Natural killer cell (primary cell): ENCODE measurements around the gene KIAA0586. TPM values are rescaled to one million over a fixed set of nuclear protein-coding genes. Genes with fewer than 3 reads are reported as not detected.

ENCODE experiments used
- ATAC-seq, 3 donors: fragments of 150-1000 bp in 2 of 3; fragments of 200-7000 bp in 1 of 3; cut with Tn5 transposase; 1 replicate in 1 of 3; 2 replicates in 2 of 3; pipeline ENCODE4 v1.10.0; 2021; ENCODE audit warnings: mild to moderate bottlenecking in 2 of 3, moderate library complexity in 2 of 3
- DNase-seq, 2 donors: peaks; one replicate each; pipeline versions ENCODE4 v3.0.0 to v3.0.0-alpha.2; 2013 to 2021; ENCODE audit warnings: mixed read lengths in 1 of 2
- H3K27ac ChIP-seq: one replicate; pipeline ENCODE4 v1.5.1; 2013; ENCODE audit warnings: mild to moderate bottlenecking, low read length
- H3K27me3 ChIP-seq: one replicate; pipeline ENCODE4 v1.6.1; 2013; ENCODE audit warnings: low read length; ENCODE audit not compliant: control insufficient read depth, insufficient read depth
- H3K36me3 ChIP-seq: one replicate; pipeline ENCODE4 v1.6.1; 2013; ENCODE audit warnings: low read length; ENCODE audit not compliant: control insufficient read depth, insufficient read depth
- H3K4me1 ChIP-seq: one replicate; pipeline ENCODE4 v1.6.1; 2013; ENCODE audit warnings: low read length; ENCODE audit not compliant: control insufficient read depth, insufficient read depth
- H3K4me3 ChIP-seq: one replicate; pipeline ENCODE4 v1.5.1; 2013; ENCODE audit warnings: low read length
- H3K9me3 ChIP-seq: one replicate; pipeline ENCODE4 v1.6.1; 2013; ENCODE audit warnings: low read length; ENCODE audit not compliant: control insufficient read depth, insufficient read depth
- H3K27ac Mint-ChIP-seq, 2 donors: one replicate each; pipeline ENCODE4 v1.8.0; 2022; ENCODE audit warnings: mild to moderate bottlenecking in 2 of 2, mixed read lengths in 2 of 2, moderate library complexity in 1 of 2
- H3K27me3 Mint-ChIP-seq, 2 donors: one replicate each; pipeline ENCODE4 v1.8.0; 2022; ENCODE audit warnings: low read depth in 2 of 2, mixed read lengths in 2 of 2
- H3K36me3 Mint-ChIP-seq: one replicate; pipeline ENCODE4 v1.8.0; 2022; ENCODE audit warnings: mixed read lengths
- H3K4me1 Mint-ChIP-seq, 2 donors: one replicate each; pipeline ENCODE4 v1.8.0; 2022; ENCODE audit warnings: mixed read lengths in 2 of 2
- H3K4me3 Mint-ChIP-seq: one replicate; pipeline ENCODE4 v1.8.0; 2022; ENCODE audit warnings: mild to moderate bottlenecking, moderate library complexity, mixed read lengths
- H3K9me3 Mint-ChIP-seq, 2 donors: one replicate each; pipeline ENCODE4 v1.8.0; 2022; ENCODE audit warnings: mixed read lengths in 2 of 2
- WGBS: methylation state at CpG from one replicate; pipeline ENCODE4 v1.1.7; 2013; ENCODE audit warnings: missing lambda C conversion rate; ENCODE audit not compliant: insufficient coverage; 5-methylcytosine and 5-hydroxymethylcytosine counted together
- intact Hi-C: fragments of 100-400 bp; cut with micrococcal nuclease; formaldehyde crosslinking; loops from one replicate; pipeline ENCODE4 v1.14.2; 2022
- total RNA-seq, 4 donors: library from RNA; stranded (reverse); fragments of 120-200 nt in 1 of 4; gene quantifications; one replicate each; pipeline versions ENCODE4 v1.2.3 to v1.2.4, GENCODE V29; 2013 to 2022
- TF ChIP-seq, protein P1 (sequence below): fragments of 200-600 bp; IDR thresholded peaks from one replicate; pipeline ENCODE4 v1.8.0; 2022; ENCODE audit warnings: antibody characterized with exemption

KIAA0586 gene
- total RNA-seq, 3 donors from 2014 or later (not counting 1 experiment from before 2014, with no cell fraction given) = 19.6 to 30.1 (median 28.3) TPM

DNA sequence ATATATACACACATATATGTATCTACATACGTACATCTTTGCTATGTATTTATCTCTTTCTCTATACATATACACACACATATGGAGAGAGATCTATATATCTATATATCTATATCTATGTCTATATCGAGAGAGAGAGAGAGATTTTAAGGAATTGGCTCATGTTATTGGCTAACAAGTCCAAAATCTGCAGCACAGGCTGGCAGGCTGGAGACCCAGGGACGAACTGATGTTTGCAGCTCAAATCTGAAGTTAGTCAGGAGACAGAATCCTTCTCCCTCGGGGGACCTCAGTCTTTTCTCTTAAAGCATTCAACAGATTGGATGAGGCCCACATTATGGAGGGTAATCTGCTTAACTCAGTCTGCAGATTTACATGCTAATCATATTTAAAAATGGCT, 169.5 kb downstream of the KIAA0586 start:
- no peak overlapping the region for H3K27ac Mint-ChIP-seq
- no peak overlapping the region for H3K4me3 Mint-ChIP-seq
- TF ChIP-seq, protein P1, sequence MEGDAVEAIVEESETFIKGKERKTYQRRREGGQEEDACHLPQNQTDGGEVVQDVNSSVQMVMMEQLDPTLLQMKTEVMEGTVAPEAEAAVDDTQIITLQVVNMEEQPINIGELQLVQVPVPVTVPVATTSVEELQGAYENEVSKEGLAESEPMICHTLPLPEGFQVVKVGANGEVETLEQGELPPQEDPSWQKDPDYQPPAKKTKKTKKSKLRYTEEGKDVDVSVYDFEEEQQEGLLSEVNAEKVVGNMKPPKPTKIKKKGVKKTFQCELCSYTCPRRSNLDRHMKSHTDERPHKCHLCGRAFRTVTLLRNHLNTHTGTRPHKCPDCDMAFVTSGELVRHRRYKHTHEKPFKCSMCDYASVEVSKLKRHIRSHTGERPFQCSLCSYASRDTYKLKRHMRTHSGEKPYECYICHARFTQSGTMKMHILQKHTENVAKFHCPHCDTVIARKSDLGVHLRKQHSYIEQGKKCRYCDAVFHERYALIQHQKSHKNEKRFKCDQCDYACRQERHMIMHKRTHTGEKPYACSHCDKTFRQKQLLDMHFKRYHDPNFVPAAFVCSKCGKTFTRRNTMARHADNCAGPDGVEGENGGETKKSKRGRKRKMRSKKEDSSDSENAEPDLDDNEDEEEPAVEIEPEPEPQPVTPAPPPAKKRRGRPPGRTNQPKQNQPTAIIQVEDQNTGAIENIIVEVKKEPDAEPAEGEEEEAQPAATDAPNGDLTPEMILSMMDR = no peak

DNA sequence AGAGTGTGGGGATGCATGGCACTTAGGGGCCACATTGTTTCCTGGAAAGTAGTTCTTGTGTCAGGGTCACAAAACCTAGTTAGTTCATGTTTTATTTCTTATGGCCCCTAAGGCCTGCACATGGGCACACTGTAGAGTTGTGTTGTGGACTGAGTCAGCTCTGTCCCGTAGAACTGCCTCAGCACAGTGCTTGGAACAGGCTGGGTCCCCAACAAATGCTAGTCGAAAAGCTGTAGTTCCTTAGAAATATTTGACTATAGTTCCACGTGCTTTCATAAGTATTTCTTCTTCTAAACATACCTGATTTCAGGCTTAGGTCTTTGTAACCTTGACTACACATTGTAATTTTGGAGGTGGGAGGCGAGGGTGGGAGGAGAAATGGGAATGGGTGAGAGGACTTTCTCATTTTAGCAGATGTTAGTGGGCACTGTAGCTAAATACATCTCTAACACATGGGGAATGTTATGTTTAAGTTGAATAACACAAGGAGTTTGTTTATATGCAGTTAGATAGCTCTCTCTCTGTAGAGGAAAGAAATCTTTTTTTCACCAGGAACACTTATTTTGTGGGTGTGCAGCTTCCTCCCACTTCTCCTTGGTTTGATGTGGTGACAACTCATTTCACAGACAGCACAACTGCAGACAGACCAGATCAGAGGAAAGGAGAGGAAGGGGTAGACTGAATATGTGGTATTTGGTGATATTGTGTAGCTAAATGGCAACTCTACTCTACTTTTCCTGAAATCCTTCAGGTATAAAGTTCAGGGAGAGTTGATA, 170.7 kb downstream of the KIAA0586 start:
- Histone ChIP-seq H3K27me3 (no peaks in the 10 kb centered on the region), H3K36me3 (no peaks in the 10 kb centered on the region), H3K4me3 (no peak overlapping the region), H3K9me3 (no peaks in the 10 kb centered on the region), H3K27ac (no peak overlapping the region), H3K4me1 (no peaks in the 10 kb centered on the region)
- H3K27me3 Mint-ChIP-seq = no peaks in the 10 kb centered on the region
- intact Hi-C loops = no loop called here
- ATAC-seq = no peak
- H3K36me3 Mint-ChIP-seq = no peaks in the 10 kb centered on the region
- H3K4me1 Mint-ChIP-seq = no peaks in the 10 kb centered on the region
- H3K27ac Mint-ChIP-seq = no peak overlapping the region
- WGBS = 63% methylated on average over 2 of the region's 4 CpGs
- no peaks in the 10 kb centered on the region for H3K9me3 Mint-ChIP-seq
- no peak overlapping the region for H3K4me3 Mint-ChIP-seq
- TF ChIP-seq, protein P1 = no peak
- DNase-seq = peak in 1 of 2 donors; percentile 61

More for the DNA sequence above, 169.5 kb downstream of the KIAA0586 start:
- Histone ChIP-seq H3K4me1 (no peaks in the 10 kb centered on the region), H3K27me3 (no peaks in the 10 kb centered on the region), H3K9me3 (no peaks in the 10 kb centered on the region), H3K4me3 (no peak overlapping the region), H3K27ac (no peak overlapping the region), H3K36me3 (no peaks in the 10 kb centered on the region)
- Mint-ChIP-seq H3K27me3 (no peaks in the 10 kb centered on the region), H3K9me3 (no peaks in the 10 kb centered on the region), H3K4me1 (no peaks in the 10 kb centered on the region), H3K36me3 (no peaks in the 10 kb centered on the region)
- DNase-seq (no peak), ATAC-seq (no peak)
- 83% methylated on average over 2 of the region's 4 CpGs for WGBS
- intact Hi-C loops = no loop called here

DNA sequence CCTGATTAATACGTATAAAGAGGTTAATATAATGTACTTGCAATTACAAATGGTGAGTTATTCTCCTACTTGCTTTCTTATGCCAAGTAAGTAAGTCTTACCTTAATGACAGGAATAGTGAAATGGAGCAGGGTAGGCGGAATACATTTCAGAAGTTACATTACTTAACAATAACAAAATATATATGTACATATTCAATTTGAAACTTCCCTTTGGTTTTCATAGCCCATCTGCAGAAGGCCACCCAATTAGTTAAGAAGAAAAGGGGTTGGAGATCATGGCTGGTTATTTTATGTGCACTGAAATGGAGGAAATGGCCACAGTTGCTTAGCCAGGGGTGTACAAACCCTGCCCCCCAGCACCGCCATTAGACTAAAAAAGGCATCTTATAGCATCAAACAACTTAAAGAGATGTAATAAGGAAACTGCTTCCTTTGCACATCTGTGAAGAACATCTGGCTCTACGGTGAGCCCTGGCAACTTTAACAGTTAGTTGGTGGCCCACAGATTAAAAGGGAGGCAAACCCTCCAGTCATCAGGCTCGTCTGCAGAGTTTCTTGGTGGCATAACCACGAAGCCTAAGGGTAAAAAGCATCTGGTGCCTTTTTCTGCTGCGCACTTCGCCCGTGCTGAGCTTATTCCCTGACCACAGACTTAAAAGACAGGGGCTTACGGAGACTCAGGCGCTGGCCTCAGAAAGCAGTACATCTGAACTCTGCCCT, 171.4 kb downstream of the KIAA0586 start:
- H3K27me3 ChIP-seq = no peaks in the 10 kb centered on the region
- TF ChIP-seq, protein P1 = no peak
- Mint-ChIP-seq H3K27me3 (no peaks in the 10 kb centered on the region), H3K9me3 (no peaks in the 10 kb centered on the region), H3K4me1 (no peaks in the 10 kb centered on the region), H3K27ac (no peak overlapping the region), H3K4me3 (no peak overlapping the region), H3K36me3 (no peaks in the 10 kb centered on the region)
- no peak for ATAC-seq
- WGBS = 50% methylated on average over 9 of the region's 11 CpGs
- intact Hi-C loops = no loop called here
- no peak overlapping the region for H3K4me3 ChIP-seq
- H3K36me3 ChIP-seq = no peaks in the 10 kb centered on the region
- H3K27ac ChIP-seq = no peak overlapping the region
- DNase-seq = no peak
- no peaks in the 10 kb centered on the region for H3K4me1 ChIP-seq
- no peaks in the 10 kb centered on the region for H3K9me3 ChIP-seq
